ENCODE results near the gene SECISBP2L. TPM values are rescaled to one million over a fixed set of nuclear protein-coding genes. Genes with fewer than 3 reads are reported as not detected.

Gene SECISBP2L
- total RNA-seq, 1 experiment from 2014 or later = 14.5 TPM

DNA sequence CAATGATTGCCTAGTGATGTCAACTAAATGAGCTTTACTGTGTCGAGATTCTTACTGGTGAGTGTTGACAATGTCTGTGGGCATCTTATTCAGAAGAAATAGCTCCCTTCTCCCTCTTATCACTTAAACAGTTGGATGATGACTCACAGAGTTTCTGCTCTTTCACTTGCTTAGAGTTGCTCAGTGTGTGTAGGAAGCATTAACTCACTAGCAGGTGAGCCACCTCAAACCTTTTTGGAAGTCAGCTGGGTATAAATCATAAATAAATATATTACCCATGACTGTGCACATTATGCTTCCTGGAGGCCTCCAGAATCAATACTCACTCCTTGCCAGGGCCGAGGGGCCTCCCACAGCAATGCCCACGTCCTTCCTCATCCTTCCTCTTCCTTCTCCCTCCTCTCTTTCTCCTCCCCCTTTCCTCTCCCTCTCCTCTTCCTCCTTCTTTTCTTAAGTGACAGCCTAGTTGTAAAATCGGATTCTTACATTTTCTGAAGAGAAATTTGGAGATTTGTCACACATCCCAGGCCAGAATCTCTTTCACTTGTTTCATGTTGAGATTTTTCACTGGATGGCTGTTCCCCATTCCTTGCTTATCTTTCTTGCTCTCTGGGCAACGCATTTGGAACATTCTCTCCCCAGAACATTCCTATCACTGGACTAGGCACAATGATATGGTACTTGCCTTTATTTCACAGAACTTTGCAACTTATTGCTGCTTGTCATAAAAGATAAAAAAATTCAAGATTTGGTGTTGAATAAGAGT, 100.0 kb downstream of the SECISBP2L start:
- Histone ChIP-seq H3K36me3 (replicated peaks; ENCODE audit: control insufficient read depth, insufficient read depth, low read length) (no peaks in the 10 kb centered on the region), H3K4me3 (ENCODE audit: insufficient read depth, low read depth, low read length) (no peak overlapping the region), H3K27me3 (ENCODE audit: control insufficient read depth, insufficient read depth, low read length) (no peaks in the 10 kb centered on the region)
- no peak for DNase-seq

DNA sequence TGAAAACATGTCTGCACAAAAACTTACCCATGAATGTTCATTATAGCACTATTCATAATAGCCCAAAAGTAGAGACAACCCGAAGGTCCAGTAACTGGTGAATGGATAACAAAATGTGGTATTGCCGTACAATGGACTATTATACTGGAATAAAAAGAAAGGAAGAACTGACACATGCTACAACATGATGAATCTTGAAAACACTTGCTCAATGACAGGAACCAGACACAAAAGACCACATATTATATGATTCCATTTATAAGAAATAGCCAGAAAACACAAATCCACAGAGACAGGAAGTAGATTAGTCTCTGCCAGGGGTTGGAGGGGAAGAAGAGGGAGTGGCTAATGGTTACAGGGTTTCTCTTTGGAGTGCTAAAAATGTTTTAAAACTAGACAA, 100.9 kb downstream of the SECISBP2L start:
- Histone ChIP-seq H3K36me3 (replicated peaks; ENCODE audit: control insufficient read depth, insufficient read depth, low read length) (no peaks in the 10 kb centered on the region), H3K4me3 (ENCODE audit: insufficient read depth, low read depth, low read length) (no peak overlapping the region), H3K27me3 (ENCODE audit: control insufficient read depth, insufficient read depth, low read length) (no peaks in the 10 kb centered on the region)
- DNase-seq = no peak

- Histone ChIP-seq H3K4me3 (ENCODE audit: insufficient read depth, low read depth, low read length) (no peak overlapping the region), H3K36me3 (replicated peaks; ENCODE audit: control insufficient read depth, insufficient read depth, low read length) (no peaks in the 10 kb centered on the region), H3K27me3 (ENCODE audit: control insufficient read depth, insufficient read depth, low read length) (no peaks in the 10 kb centered on the region)
- DNase-seq = no peak
Measured at GRCh38 chr15:48941904-48942303, 104.3 kb downstream of the SECISBP2L start.

- Histone ChIP-seq H3K36me3 (replicated peaks; ENCODE audit: control insufficient read depth, insufficient read depth, low read length) (no peaks in the 10 kb centered on the region), H3K27me3 (ENCODE audit: control insufficient read depth, insufficient read depth, low read length) (no peaks in the 10 kb centered on the region), H3K4me3 (ENCODE audit: insufficient read depth, low read depth, low read length) (no peak overlapping the region)
- no peak for DNase-seq
Measured at GRCh38 chr15:48940508-48940907, 105.7 kb downstream of the SECISBP2L start.

- no peaks in the 10 kb centered on the region for H3K27me3 ChIP-seq (ENCODE audit: control insufficient read depth, insufficient read depth, low read length)
- no peak overlapping the region for H3K4me3 ChIP-seq (ENCODE audit: insufficient read depth, low read depth, low read length)
- H3K36me3 ChIP-seq (replicated peaks; ENCODE audit: control insufficient read depth, insufficient read depth, low read length) = no peaks in the 10 kb centered on the region
- DNase-seq = no peak
Measured at GRCh38 chr15:48939648-48940047, 106.6 kb downstream of the SECISBP2L start.

Other genes starting within 250 kb of the SECISBP2L start
- 5.5 and 9.2 TPM in 2 replicates for gene CEP152, start 235.4 kb downstream of the SECISBP2L start, total RNA-seq (2014; rRNA removed; shearing (Covaris generic))
- 85.5 and 88.7 TPM in 2 replicates for gene EID1, start 168.3 kb downstream of the SECISBP2L start, total RNA-seq (2014; rRNA removed; shearing (Covaris generic))
- gene SHC4, start 82.5 kb downstream of the SECISBP2L start, total RNA-seq (2014; rRNA removed; shearing (Covaris generic)) = 0.03 and 1.1 TPM in 2 replicates
- 45.8 and 82.6 TPM in 2 replicates for gene COPS2, start 109.2 kb upstream of the SECISBP2L start, total RNA-seq (2014; rRNA removed; shearing (Covaris generic))
- gene GALK2, start 123.8 kb upstream of the SECISBP2L start, total RNA-seq (2014; rRNA removed; shearing (Covaris generic)) = 19.8 and 28.1 TPM in 2 replicates